GM19467 (cell line): ENCODE data around the gene AGAP1.
A peak's percentile ranks its signal among the peaks of the same experiment; 100 is the strongest.

Source experiments
- ATAC-seq: cut with Tn5 transposase; IDR thresholded peaks from one replicate; pipeline ENCODE4 v1.9.1; 2021; ENCODE audit warnings: mild to moderate bottlenecking, moderate library complexity; ENCODE audit not compliant: unreplicated experiment

Gene AGAP1

GRCh38 chr2:235566931-235567495 is 73.2 kb downstream of the AGAP1 start:
- ATAC-seq: no peak

GRCh38 chr2:235567842-235568241 is 74.0 kb downstream of the AGAP1 start:
- no peak for ATAC-seq

DNA sequence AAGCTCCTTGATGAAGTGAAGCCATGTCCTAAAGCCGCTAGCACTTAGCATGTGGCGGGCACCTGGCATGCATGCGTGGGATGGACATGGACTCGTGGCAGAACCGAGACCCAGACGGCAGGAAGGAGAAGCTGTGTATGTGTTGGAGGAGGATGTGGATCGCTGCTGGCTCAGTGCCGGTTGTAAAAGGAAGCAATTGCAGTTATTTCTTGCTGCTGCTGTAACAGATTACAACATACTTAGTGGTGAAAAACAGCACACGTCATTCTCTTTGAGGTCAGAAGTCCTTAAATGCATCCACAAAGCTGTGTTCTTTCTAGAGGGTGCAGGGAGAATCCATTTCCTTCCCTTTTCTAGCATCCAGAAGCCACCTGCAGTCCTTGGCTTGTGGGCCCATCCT is 74.6 kb downstream of the AGAP1 start:
- ATAC-seq: no peak

DNA sequence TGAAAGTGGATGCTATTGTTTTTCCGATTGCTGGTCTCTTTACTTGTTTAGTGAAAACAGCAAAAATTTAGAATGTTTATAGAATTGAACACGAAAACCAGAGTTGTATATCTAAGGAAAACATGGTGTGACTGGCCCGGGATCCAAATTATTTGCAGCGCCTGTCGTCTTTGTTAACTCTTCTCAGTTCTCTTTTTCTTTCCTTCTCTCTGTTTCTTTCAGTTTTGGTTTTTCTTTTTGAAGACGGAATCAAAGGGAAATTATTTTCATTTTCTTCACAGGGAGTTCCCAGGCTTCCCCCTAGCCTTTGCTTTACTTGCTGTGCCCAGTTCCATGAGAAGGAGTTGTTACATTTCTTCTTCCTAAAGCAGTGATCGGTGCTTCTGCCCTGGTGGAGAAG is 76.0 kb downstream of the AGAP1 start:
- ATAC-seq: no peak

DNA sequence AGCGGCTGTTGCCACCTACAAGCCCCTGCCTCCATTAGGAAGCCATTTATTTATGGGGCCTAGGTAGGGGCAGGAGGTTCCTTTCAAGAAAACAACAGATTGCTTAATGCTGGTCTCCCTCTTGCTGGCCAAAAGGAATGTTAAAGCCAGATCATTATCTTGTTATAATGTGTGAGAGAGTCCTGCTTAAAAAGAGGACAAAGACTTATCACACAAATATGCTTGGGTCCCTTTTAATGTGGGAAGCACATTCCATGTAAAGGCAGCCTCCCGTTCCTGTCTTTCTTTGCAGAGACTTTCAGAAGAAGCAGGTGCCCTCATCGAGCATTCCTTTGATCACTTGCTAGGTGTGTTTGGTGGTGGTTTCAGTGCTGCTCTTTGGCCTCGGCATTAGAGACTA is 76.4 kb downstream of the AGAP1 start:
- ATAC-seq: no peak

GRCh38 chr2:235570966-235571692 is 77.3 kb downstream of the AGAP1 start:
- peak; percentile 68 for ATAC-seq

GRCh38 chr2:235572592-235572991 is 78.7 kb downstream of the AGAP1 start:
- no peak for ATAC-seq

GRCh38 chr2:235573331-235574221 is 79.7 kb downstream of the AGAP1 start:
- no peak for ATAC-seq

DNA sequence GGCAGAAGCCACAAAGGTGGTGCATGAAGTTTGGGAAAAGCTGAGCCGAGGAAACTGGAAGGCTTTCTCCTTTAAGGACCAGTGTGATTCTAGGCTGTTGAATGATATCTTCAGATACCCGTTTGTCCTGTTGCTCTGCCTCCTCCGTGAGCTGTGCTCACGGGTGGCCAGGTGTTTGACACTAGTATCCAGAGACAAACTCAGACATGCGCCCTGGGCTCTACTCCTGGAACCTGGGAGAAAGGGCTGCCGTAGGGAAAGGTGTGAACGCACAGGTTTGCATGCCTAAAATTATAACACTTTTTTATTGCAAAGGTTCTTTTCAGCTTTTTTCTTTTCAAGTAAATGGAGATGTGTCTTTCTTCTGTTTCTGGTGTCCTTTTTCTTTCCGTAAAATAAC is 81.6 kb downstream of the AGAP1 start:
- ATAC-seq: no peak

DNA sequence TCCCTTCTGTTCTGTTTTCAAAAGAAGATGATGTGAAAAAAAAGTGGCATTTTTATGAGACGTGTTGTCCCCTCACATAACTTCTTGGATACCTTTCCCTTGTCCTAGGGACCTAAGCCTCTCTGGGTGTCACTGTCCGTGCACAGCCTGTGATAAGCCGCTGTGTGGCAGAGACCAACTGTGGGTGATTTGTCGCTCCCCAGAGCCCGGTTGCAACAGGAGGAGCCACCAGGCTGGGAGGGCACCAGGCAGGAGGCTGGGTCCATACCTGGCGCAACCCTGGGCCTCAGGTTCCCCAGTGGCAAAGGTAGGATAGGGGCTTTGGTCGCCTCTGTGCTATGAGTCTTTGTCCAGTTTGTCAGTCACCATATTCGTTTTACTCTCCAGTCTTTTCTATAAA is 82.1 kb downstream of the AGAP1 start:
- no peak for ATAC-seq

DNA sequence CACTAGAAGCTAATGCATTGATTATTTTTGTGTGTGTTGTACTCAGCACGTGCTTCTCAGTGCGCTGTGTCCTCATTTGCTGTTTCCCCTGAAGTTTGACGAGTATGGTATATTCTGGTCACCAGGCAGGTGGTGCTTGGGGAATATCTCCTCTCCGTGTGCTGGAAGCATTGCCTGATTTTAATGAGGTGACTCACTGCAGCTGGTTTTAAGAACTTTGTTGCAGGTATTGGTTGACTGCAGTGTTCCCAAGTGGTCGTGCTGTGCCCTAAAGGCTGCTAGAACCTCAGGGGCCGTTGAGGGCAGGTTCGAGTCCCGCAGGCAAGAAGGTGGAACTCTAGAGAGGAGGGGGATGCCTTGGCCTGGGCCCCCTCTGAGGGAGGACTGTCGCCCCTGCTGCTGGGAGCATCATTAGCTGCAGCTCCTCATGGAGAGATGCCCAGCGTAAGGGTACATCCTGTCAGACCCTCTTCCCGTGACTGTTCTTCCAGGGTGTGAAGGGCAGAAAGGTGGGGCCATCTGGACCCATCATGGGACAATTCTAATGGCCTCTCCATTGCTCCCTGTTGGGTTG is 82.6 kb downstream of the AGAP1 start:
- ATAC-seq: no peak

DNA sequence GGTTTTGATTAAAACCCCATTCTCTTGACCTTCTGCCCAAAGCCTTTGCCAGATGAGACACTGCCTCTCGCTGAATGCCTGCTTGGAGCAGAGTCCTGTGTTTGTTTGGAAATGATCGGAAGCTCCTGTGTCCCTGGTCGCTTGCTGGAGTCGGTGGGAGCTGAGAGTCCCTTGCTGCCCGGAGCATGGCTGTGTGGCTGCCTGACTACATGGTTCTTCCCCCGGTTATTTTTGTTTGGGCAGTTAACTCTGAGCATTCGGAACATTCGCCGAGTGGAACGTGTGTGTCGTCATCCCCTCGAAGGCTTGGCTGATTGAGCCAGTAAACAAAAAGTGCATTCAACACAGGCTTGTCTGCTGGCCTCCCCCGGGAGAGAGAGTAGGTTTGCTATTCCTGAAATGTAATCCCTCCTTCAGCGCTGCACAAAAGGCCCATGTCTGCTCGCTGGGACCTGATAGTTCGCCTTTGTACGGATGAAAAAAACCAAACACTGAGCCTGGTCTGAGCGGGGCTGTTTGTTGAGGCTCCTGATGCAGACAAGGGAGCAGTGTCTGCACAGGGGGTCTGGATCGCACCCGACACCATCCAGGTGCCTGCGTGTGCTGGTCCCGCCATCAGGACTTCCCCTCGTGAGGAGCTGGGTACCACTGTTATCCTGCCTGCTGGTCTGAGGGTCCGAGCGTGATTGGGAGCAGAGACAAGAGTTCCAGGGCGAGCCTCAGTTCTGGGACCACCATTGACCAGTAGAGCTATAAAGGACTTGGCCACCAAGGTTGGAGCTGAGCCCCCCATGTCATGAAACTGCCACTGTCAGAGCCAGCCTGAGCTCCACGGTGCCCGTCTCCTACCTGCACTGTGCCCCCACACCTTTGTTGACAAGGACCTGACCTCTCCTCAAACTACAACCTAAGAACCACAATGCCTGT is 83.8 kb downstream of the AGAP1 start:
- no peak for ATAC-seq

GRCh38 chr2:235579128-235579527 is 85.3 kb downstream of the AGAP1 start:
- ATAC-seq: no peak

DNA sequence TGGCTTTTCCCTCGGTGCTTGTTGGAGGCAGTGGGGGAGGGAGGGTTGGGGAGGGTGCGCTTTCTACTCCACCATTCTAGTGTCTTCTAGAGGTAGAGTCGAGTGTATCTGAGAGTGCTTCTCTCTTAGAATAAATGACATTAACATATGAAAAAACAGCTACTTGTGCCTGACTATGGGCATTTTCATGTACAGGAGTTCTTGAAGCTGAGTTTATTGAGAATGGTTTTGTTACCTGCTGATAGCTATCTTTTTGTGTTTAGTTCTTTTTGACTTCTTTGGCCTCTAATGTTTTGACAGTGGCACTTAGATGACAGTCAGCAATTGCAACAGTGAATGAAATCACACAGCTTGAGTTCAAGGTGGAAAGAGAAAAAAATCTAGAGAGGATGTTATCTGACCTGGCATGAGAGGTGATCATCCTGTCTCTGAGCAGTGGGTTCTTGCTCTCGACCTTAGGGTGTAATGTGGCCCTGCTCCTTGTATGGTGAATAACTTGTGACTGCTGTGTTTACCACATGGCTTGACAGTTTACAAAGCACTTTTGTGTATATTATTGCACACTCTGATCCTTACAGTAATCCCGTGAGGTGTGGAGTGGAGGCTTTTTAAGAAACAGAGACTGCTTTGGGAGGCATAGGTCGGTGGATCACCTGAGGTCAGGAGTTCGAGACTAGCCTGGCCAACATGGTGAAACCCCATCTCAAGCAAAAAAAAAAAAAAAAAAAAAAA is 86.7 kb downstream of the AGAP1 start:
- ATAC-seq: no peak

GRCh38 chr2:235582081-235582686 is 88.3 kb downstream of the AGAP1 start:
- ATAC-seq: no peak

GRCh38 chr2:235582729-235583128 is 88.9 kb downstream of the AGAP1 start:
- no peak for ATAC-seq

DNA sequence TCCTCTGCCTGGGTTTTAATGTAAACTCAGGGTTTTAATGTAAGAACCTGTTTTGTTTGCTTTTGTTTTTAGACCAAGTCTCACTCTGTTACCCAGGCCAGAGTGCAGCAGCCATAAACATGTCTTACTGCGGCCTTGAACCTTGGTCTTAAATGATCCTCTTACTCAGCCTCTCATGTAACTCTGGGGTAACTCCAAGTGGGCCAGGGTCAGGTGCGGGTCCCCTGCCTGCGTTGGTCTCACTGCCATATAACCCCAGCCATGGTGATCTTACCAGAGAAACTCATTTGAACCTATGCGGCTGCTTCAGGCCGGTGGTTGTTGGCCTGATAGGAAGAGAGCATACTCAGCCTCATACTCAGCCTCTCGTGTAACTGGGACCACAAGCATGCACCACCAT is 89.3 kb downstream of the AGAP1 start:
- no peak for ATAC-seq

GRCh38 chr2:235583925-235584637 is 90.2 kb downstream of the AGAP1 start:
- ATAC-seq: no peak

DNA sequence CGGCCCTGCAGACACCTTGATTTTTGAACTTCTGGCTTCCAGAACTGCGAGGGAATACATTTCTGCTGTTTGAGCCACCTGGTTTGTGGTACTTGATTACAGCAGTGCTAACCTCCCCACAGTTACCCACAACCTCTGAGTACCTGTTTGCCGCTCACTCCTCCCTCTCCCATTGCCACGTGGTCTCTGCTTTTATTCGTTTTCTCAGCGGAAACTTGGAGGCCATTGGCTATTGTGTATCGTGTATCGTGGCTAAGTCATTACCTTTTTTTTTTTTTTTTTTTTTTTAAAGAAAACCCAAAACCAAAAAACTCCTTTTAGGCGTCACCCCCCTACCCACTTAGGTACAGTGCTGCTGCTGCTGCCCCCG is 90.8 kb downstream of the AGAP1 start:
- no peak for ATAC-seq
